ENCODE results near the gene SIAH1. TPM values are rescaled to one million over a fixed set of nuclear protein-coding genes. Genes with fewer than 3 reads are reported as not detected.
"Not testable (repeated sequence)": the region's sequence is repeated elsewhere in the genome, so short reads cannot be mapped to it uniquely, and the experiment has no call there.

SIAH1 gene
- total and polyA plus RNA-seq, 2 of the 8 experiments (the other 6 are each of a cell fraction or from before 2014, with no cell fraction given) = 19.5 to 33.9 TPM

- 90% methylated on average over 7 of the region's 7 CpGs; no CpG with 5 or more reads in 1 of the 2 experiments for WGBS, 2 experiments (ENCODE audit: extremely low coverage in 1 of 2, insufficient coverage in 1 of 2, insufficient read length in 1 of 2, insufficient replicate concordance in 2 of 2, low coverage in 1 of 2, low lambda C conversion rate in 2 of 2, missing lambda C conversion rate in 1 of 2)
- H2BK12ac ChIP-seq (ENCODE audit: low read depth, low read length); H3K27me3 ChIP-seq (replicated peaks in 1 of 4; ENCODE audit: control insufficient read depth in 3 of 4, extremely low read depth in 1 of 4, insufficient read depth in 3 of 4, low read length in 3 of 4); H3K27ac ChIP-seq (ENCODE audit: low read depth, low read length); H2BK15ac ChIP-seq (ENCODE audit: low read length); H3K79me1 ChIP-seq (ENCODE audit: low read depth, low read length); H2AK5ac ChIP-seq (ENCODE audit: low read depth, low read length); H3K36me3 ChIP-seq (ENCODE audit: control insufficient read depth in 2 of 4, insufficient read depth in 4 of 4, low read length in 3 of 4); H3K4me3 ChIP-seq (ENCODE audit: extremely low read depth in 1 of 4, insufficient read depth in 2 of 4, low read depth in 3 of 4, low read length in 4 of 4); H3K23ac ChIP-seq (ENCODE audit: insufficient read length); H4K8ac ChIP-seq (ENCODE audit: extremely low read depth, insufficient read depth, low read length); H2BK20ac ChIP-seq (ENCODE audit: low read length); H4K5ac ChIP-seq (ENCODE audit: insufficient read length, low read depth, low read length); H3K23me2 ChIP-seq (ENCODE audit: low read depth, low read length); H2AFZ ChIP-seq (ENCODE audit: low read length); H4K91ac ChIP-seq (replicated peaks; ENCODE audit: insufficient read length, low read length); H3K9me3 ChIP-seq (ENCODE audit: insufficient read depth in 2 of 2, low read depth in 1 of 2, low read length in 1 of 2); H3K18ac ChIP-seq (ENCODE audit: extremely low read depth, low read length); H3K9ac ChIP-seq (replicated peaks in 1 of 4; ENCODE audit: extremely low read depth in 1 of 4, low read depth in 3 of 4, low read length in 3 of 4); FAIRE-seq; H2BK5ac ChIP-seq (ENCODE audit: low read depth, low read length); DNase-seq (ENCODE audit: low read depth in 1 of 2, low spot score in 2 of 2); H2BK120ac ChIP-seq (replicated peaks; ENCODE audit: low read depth, low read length); H3K4ac ChIP-seq (replicated peaks; ENCODE audit: insufficient read length, low read depth, low read length); H3K4me2 ChIP-seq (ENCODE audit: insufficient read depth in 1 of 2, low read depth in 2 of 2, low read length in 2 of 2); H3K14ac ChIP-seq (ENCODE audit: insufficient read length); H3K56ac ChIP-seq (replicated peaks; ENCODE audit: insufficient read length, low read depth, low read length): not testable (repeated sequence)
- ChIA-PET POLR2A (ENCODE audit: partially characterized antibody) (interaction anchor here (1.1 to 11.9 kb wide), 3 partner anchors 10 to 21 kb away, joined by 3 to 156 read pairs (median 52); partner anchors contain the start of gene SIAH1), CTCF (ENCODE audit: partially characterized antibody) (interaction anchor here (0.7 to 1.9 kb wide), 3 partner anchors 10 to 1458 kb away, joined by 4 to 5 read pairs (median 4); no protein-coding TSS in a partner anchor)
- peaks cover 48 to 100% of the 10 kb centered on the region in 2 experiments for H3K79me2 ChIP-seq (ENCODE audit: control insufficient read depth in 1 of 2, insufficient read depth in 2 of 2, low read length in 2 of 2)
- peaks cover 18 to 19% of the 10 kb centered on the region in 2 experiments for H4K20me1 ChIP-seq (replicated peaks in 1 of 2; ENCODE audit: control insufficient read depth in 1 of 2, insufficient read depth in 2 of 2, low read length in 2 of 2)
- H3K4me1 ChIP-seq (replicated peaks in 1 of 4; ENCODE audit: control insufficient read depth in 3 of 4, insufficient read depth in 4 of 4, low read length in 3 of 4) = peaks cover 0 to 22% (median 16%) of the 10 kb centered on the region in 4 experiments
These were observed 7.9 kb downstream of the SIAH1 start for GRCh38 chr16:48377301-48377700.

All from H1 (cell line).